ENCODE data around the gene MOB1A.

Gene MOB1A

DNA sequence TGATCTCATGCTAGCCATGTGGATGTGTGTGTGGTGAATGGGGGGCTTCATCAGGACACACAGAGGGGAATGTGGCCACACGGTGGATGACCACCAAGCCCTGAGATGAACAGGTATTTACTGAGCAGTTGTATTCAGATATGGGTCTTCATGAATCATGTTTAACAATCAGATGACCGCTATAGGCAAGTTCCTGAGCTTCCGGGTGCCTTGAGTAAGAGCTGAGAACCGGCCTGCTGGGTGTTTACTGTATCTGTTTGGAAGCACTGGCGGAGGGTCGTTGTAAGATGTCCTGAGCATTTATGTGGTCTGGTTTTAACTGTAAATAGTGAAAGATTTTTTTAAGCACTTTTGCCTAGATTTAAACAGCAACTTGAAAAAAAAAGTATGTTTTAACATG is 74.9 kb downstream of the MOB1A start:
- no peak for DNase-seq (ENCODE audit: low read depth in 3 of 3)
